ENCODE data around the gene INAFM2. TPM values are rescaled to one million over a fixed set of nuclear protein-coding genes. Genes with fewer than 3 reads are reported as not detected.

Gene INAFM2
- total RNA-seq, 2 experiments from 2014 or later: 13.5 to 15.5 TPM

- Mint-ChIP-seq H3K4me1 (peaks cover 39% of the 10 kb centered on the region), H3K27me3 (no peaks in the 10 kb centered on the region), H3K36me3 (no peaks in the 10 kb centered on the region), H3K27ac (peak overlapping the region; percentile 96), H3K9me3 (no peaks in the 10 kb centered on the region), H3K4me3 (peak overlapping the region; percentile 94)
- DNase-seq: no peak
Measured at GRCh38 chr15:40309344-40309862, 14.1 kb upstream of the INAFM2 start.

GRCh38 chr15:40310001-40310959, 13.2 kb upstream of the INAFM2 start:
- H3K36me3 Mint-ChIP-seq: no peaks in the 10 kb centered on the region
- H3K4me3 Mint-ChIP-seq: peak overlapping the region; percentile 94
- H3K4me1 Mint-ChIP-seq: peaks cover 37% of the 10 kb centered on the region
- DNase-seq: peak; percentile 69
- H3K27ac Mint-ChIP-seq: peak overlapping the region; percentile 96
- no peaks in the 10 kb centered on the region for H3K9me3 Mint-ChIP-seq
- no peaks in the 10 kb centered on the region for H3K27me3 Mint-ChIP-seq

GRCh38 chr15:40310993-40311392, 12.5 kb upstream of the INAFM2 start:
- DNase-seq: no peak
- Mint-ChIP-seq H3K27me3 (no peaks in the 10 kb centered on the region), H3K4me3 (no peak overlapping the region), H3K9me3 (no peaks in the 10 kb centered on the region), H3K27ac (no peak overlapping the region), H3K4me1 (peaks cover 35% of the 10 kb centered on the region), H3K36me3 (no peaks in the 10 kb centered on the region)

GRCh38 chr15:40312370-40313158, 10.9 kb upstream of the INAFM2 start:
- H3K36me3 Mint-ChIP-seq: no peaks in the 10 kb centered on the region
- H3K27me3 Mint-ChIP-seq: no peaks in the 10 kb centered on the region
- no peaks in the 10 kb centered on the region for H3K9me3 Mint-ChIP-seq
- peaks cover 25% of the 10 kb centered on the region for H3K4me1 Mint-ChIP-seq
- H3K27ac Mint-ChIP-seq: no peak overlapping the region
- DNase-seq: no peak
- no peak overlapping the region for H3K4me3 Mint-ChIP-seq

GRCh38 chr15:40313531-40314398, 9.7 kb upstream of the INAFM2 start:
- no peak overlapping the region for H3K4me3 Mint-ChIP-seq
- H3K36me3 Mint-ChIP-seq: no peaks in the 10 kb centered on the region
- H3K4me1 Mint-ChIP-seq: peaks cover 23% of the 10 kb centered on the region
- DNase-seq: no peak
- no peak overlapping the region for H3K27ac Mint-ChIP-seq
- H3K27me3 Mint-ChIP-seq: no peaks in the 10 kb centered on the region
- H3K9me3 Mint-ChIP-seq: no peaks in the 10 kb centered on the region

- no peak overlapping the region for H3K4me3 Mint-ChIP-seq
- H3K27me3 Mint-ChIP-seq: no peaks in the 10 kb centered on the region
- H3K27ac Mint-ChIP-seq: no peak overlapping the region
- H3K9me3 Mint-ChIP-seq: no peaks in the 10 kb centered on the region
- H3K36me3 Mint-ChIP-seq: no peaks in the 10 kb centered on the region
- peaks cover 14% of the 10 kb centered on the region for H3K4me1 Mint-ChIP-seq
- no peak for DNase-seq
Measured at GRCh38 chr15:40314723-40315276, 8.7 kb upstream of the INAFM2 start.

- Mint-ChIP-seq H3K4me3 (no peak overlapping the region), H3K36me3 (no peaks in the 10 kb centered on the region), H3K27ac (no peak overlapping the region), H3K9me3 (no peaks in the 10 kb centered on the region), H3K4me1 (peaks cover 13% of the 10 kb centered on the region), H3K27me3 (no peaks in the 10 kb centered on the region)
- no peak for DNase-seq
Measured at GRCh38 chr15:40316931-40317330, 6.6 kb upstream of the INAFM2 start.

- no peak overlapping the region for H3K4me3 Mint-ChIP-seq
- DNase-seq: no peak
- H3K27ac Mint-ChIP-seq: no peak overlapping the region
- peaks cover 16% of the 10 kb centered on the region for H3K4me1 Mint-ChIP-seq
- H3K27me3 Mint-ChIP-seq: no peaks in the 10 kb centered on the region
- H3K36me3 Mint-ChIP-seq: no peaks in the 10 kb centered on the region
- no peaks in the 10 kb centered on the region for H3K9me3 Mint-ChIP-seq
Measured at GRCh38 chr15:40317580-40317979, 5.9 kb upstream of the INAFM2 start.

GRCh38 chr15:40320409-40320808, 3.1 kb upstream of the INAFM2 start:
- Mint-ChIP-seq H3K4me3 (no peak overlapping the region), H3K9me3 (no peaks in the 10 kb centered on the region), H3K36me3 (peaks cover 4% of the 10 kb centered on the region), H3K4me1 (peaks cover 14% of the 10 kb centered on the region), H3K27me3 (no peaks in the 10 kb centered on the region), H3K27ac (no peak overlapping the region)
- DNase-seq: no peak

- H3K27ac Mint-ChIP-seq: no peak overlapping the region
- no peaks in the 10 kb centered on the region for H3K9me3 Mint-ChIP-seq
- no peak overlapping the region for H3K4me3 Mint-ChIP-seq
- H3K4me1 Mint-ChIP-seq: peaks cover 20% of the 10 kb centered on the region
- no peaks in the 10 kb centered on the region for H3K27me3 Mint-ChIP-seq
- peak; percentile 38 for DNase-seq
- H3K36me3 Mint-ChIP-seq: peaks cover 8% of the 10 kb centered on the region
Measured at GRCh38 chr15:40320931-40321371, 2.5 kb upstream of the INAFM2 start.

- H3K27me3 Mint-ChIP-seq: no peaks in the 10 kb centered on the region
- H3K9me3 Mint-ChIP-seq: no peaks in the 10 kb centered on the region
- H3K36me3 Mint-ChIP-seq: peaks cover 9% of the 10 kb centered on the region
- H3K4me1 Mint-ChIP-seq: peaks cover 28% of the 10 kb centered on the region
- DNase-seq: no peak
- peak overlapping the region; percentile 69 for H3K4me3 Mint-ChIP-seq
- H3K27ac Mint-ChIP-seq: no peak overlapping the region
Measured at GRCh38 chr15:40322531-40323238, 807 bp upstream of the INAFM2 start.

- H3K27me3 Mint-ChIP-seq: no peaks in the 10 kb centered on the region
- peaks cover 12% of the 10 kb centered on the region for H3K36me3 Mint-ChIP-seq
- no peaks in the 10 kb centered on the region for H3K9me3 Mint-ChIP-seq
- peaks cover 28% of the 10 kb centered on the region for H3K4me1 Mint-ChIP-seq
- no peak overlapping the region for H3K27ac Mint-ChIP-seq
- peak overlapping the region; percentile 71 for H3K4me3 Mint-ChIP-seq
- peak; percentile 43 for DNase-seq
Measured at GRCh38 chr15:40323953-40324937, 753 bp downstream of the INAFM2 start.

GRCh38 chr15:40325188-40325587, 1.7 kb downstream of the INAFM2 start:
- Mint-ChIP-seq H3K36me3 (peaks cover 12% of the 10 kb centered on the region), H3K27me3 (no peaks in the 10 kb centered on the region), H3K9me3 (no peaks in the 10 kb centered on the region), H3K4me3 (peak overlapping the region; percentile 71), H3K4me1 (peaks cover 28% of the 10 kb centered on the region), H3K27ac (no peak overlapping the region)
- no peak for DNase-seq
